Endothelial cell (in vitro differentiated cells): Measurements from ENCODE around the gene IGFN1. TPM values are rescaled to one million over a fixed set of nuclear protein-coding genes. Genes with fewer than 3 reads are reported as not detected.

Experiments
- DNase-seq: peaks from one replicate; pipeline ENCODE4 v3.0.0; 2021; ENCODE audit warnings: low spot score
- H3K27ac Mint-ChIP-seq: one replicate; pipeline ENCODE4 v1.8.0; 2021; ENCODE audit warnings: mixed read lengths, inconsistent platforms; ENCODE audit not compliant: unreplicated experiment
- H3K27me3 Mint-ChIP-seq: one replicate; pipeline ENCODE4 v1.8.0; 2021; ENCODE audit warnings: mild to moderate bottlenecking, moderate library complexity, mixed read lengths, inconsistent platforms; ENCODE audit not compliant: unreplicated experiment
- H3K36me3 Mint-ChIP-seq: one replicate; pipeline ENCODE4 v1.8.0; 2021; ENCODE audit warnings: mild to moderate bottlenecking, low read depth, mixed read lengths, inconsistent platforms; ENCODE audit not compliant: unreplicated experiment
- H3K4me1 Mint-ChIP-seq: one replicate; pipeline ENCODE4 v1.8.0; 2021; ENCODE audit warnings: mild to moderate bottlenecking, mixed read lengths, inconsistent platforms; ENCODE audit not compliant: unreplicated experiment
- H3K4me3 Mint-ChIP-seq: one replicate; pipeline ENCODE4 v1.8.0; 2021; ENCODE audit warnings: mild to moderate bottlenecking, mixed read lengths, inconsistent platforms; ENCODE audit not compliant: unreplicated experiment
- H3K9me3 Mint-ChIP-seq: one replicate; pipeline ENCODE4 v1.8.0; 2021; ENCODE audit warnings: mixed read lengths, inconsistent platforms; ENCODE audit not compliant: unreplicated experiment
- total RNA-seq: library from RNA; stranded (reverse); fragmentation: NEBNext Ultra II Directional; extraction: Animal tissue kit (Norgen Biotek cat#: 25700); gene quantifications from one replicate; pipeline ENCODE4 v1.2.1, GENCODE V29; 2021; ENCODE audit not compliant: unreplicated experiment
- TF ChIP-seq, protein P1 (sequence below): fragments of 200-600 bp; sonication (generic); IDR thresholded peaks from one replicate; pipeline ENCODE4 v1.5.0; 2021; ENCODE audit warnings: antibody characterized with exemption; ENCODE audit not compliant: unreplicated experiment

Gene IGFN1
- total RNA-seq, 1 donor from 2014 or later, result not detected

DNA sequence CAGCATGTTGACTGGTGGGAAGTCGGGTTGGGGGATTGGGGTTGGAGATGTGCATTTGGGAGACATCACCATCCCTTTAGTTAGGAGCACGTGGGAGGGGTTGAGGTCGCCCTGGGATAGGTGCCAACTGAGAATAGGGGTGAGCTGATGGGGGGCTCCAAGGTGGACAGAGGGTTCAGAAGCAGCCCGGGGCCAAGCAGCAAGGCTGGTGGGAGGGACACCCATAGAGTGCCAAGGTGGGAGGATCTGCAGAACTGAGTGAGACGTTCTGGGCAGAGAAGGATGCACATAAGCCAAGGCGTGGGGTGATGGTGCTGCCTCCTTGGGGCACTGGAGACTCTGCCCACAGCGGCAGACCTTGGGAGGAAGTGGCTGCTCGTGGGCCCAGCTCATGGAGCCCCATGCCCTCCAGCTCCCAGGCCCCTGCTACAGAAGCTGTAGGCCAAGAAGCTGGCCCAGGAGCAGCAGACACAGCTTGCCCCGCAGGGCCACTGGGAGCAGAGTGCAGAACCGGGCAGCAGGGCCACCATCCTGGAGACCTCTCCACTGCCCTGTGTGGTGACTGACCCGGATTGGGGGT, 61.3 kb downstream of the IGFN1 start:
- Mint-ChIP-seq H3K27ac (no peak overlapping the region), H3K4me3 (no peak overlapping the region), H3K27me3 (peaks cover 3% of the 10 kb centered on the region), H3K4me1 (no peaks in the 10 kb centered on the region), H3K36me3 (no peaks in the 10 kb centered on the region), H3K9me3 (no peaks in the 10 kb centered on the region)
- DNase-seq, result no peak
- TF ChIP-seq, protein P1, sequence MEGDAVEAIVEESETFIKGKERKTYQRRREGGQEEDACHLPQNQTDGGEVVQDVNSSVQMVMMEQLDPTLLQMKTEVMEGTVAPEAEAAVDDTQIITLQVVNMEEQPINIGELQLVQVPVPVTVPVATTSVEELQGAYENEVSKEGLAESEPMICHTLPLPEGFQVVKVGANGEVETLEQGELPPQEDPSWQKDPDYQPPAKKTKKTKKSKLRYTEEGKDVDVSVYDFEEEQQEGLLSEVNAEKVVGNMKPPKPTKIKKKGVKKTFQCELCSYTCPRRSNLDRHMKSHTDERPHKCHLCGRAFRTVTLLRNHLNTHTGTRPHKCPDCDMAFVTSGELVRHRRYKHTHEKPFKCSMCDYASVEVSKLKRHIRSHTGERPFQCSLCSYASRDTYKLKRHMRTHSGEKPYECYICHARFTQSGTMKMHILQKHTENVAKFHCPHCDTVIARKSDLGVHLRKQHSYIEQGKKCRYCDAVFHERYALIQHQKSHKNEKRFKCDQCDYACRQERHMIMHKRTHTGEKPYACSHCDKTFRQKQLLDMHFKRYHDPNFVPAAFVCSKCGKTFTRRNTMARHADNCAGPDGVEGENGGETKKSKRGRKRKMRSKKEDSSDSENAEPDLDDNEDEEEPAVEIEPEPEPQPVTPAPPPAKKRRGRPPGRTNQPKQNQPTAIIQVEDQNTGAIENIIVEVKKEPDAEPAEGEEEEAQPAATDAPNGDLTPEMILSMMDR, result no peak

DNA sequence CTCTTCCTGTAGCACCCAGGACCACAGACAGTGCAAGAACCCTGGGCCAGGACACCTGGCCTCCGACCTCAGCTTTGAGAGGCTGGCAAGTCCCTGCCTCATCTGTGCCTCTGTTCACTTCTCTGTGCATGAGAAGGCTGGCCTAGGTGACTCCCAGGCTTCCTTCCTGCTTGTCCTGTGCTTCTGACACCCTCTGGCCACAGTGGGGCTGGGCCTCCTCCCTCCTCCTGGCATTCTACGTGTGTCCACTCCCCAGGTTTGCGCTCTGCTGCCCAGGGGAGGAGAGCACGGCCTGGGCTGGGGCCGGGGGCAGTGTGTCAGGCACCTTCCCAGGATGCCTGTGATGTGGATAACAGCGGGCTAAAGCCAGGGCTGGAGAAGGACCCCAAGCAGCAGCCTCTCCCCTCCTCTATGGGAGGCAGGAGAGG, 62.3 kb downstream of the IGFN1 start:
- Mint-ChIP-seq H3K9me3 (no peaks in the 10 kb centered on the region), H3K4me1 (no peaks in the 10 kb centered on the region), H3K36me3 (no peaks in the 10 kb centered on the region), H3K27ac (no peak overlapping the region), H3K4me3 (no peak overlapping the region), H3K27me3 (peaks cover 3% of the 10 kb centered on the region)
- TF ChIP-seq, protein P1, result no peak
- DNase-seq, result no peak

DNA sequence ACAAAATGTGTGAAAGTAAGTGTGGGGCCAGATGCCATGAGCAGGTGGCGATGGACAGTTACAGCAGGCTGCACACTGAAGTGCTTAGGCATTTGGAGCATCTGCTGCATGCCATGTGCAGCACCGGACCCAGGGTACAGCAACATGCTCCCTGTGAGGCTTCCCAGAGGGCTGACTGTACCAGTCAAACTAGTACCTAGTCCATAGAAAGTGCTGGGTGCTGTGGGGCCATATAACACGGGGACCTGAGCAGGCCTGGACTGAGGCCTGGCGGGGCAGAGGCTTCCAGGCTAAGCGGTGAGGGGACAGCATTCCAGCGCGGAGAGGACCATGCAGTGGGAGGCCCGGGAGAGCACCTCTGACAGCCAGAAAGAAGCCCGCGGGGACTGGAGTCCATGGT, 62.8 kb downstream of the IGFN1 start:
- H3K9me3 Mint-ChIP-seq, result no peaks in the 10 kb centered on the region
- no peak overlapping the region for H3K27ac Mint-ChIP-seq
- H3K36me3 Mint-ChIP-seq, result no peaks in the 10 kb centered on the region
- H3K4me1 Mint-ChIP-seq, result no peaks in the 10 kb centered on the region
- TF ChIP-seq, protein P1, result no peak
- peaks cover 3% of the 10 kb centered on the region for H3K27me3 Mint-ChIP-seq
- no peak for DNase-seq
- no peak overlapping the region for H3K4me3 Mint-ChIP-seq

DNA sequence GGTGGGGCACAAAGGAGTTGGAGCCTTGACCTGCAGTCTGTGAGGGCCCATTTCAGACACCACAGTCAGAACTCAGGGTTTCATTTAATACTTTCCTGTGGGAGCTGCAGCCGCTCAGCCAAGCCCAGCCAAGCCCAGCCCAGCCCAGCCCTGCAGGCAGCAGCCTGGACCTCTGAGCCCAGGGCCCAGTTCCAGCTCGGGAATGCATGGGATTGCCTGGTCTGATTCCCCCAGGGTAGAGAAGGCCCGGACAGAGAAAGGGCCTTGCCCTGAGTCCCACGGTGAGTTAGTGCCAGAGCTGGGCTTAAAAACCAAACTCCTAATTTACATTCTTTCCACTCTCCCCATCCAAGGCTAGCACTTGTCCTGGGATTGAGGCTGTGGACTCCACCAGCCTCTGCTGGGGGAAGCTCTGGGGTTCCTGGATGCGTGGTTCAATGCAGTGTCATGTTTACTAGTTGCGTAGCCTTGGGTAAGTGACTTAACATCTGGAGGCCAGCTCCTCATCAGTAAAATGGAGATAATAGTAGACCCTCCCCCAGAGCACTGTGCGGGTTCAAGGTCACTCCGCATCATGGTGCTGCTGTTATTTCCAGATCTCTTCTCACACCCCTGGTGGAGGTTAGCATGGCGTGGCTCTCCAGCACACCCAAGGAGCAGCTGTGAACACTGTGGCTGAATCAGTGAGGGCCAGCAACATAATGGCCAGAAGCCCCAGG, 63.4 kb downstream of the IGFN1 start:
- TF ChIP-seq, protein P1, result no peak
- Mint-ChIP-seq H3K27ac (no peak overlapping the region), H3K4me3 (no peak overlapping the region), H3K36me3 (no peaks in the 10 kb centered on the region), H3K9me3 (no peaks in the 10 kb centered on the region), H3K4me1 (no peaks in the 10 kb centered on the region), H3K27me3 (peaks cover 3% of the 10 kb centered on the region)
- DNase-seq, result no peak
